Measurements from ENCODE around the gene TCF4.

GRCh38 chr18:55227771-55228170 lies 360.2 kb downstream of the TCF4 start:
- TF ChIP-seq CTCF (IDR thresholded peaks at IDR 0.05) (no peak), POLR2A (IDR thresholded peaks at IDR 0.05) (no peak), POLR2AphosphoS5 (IDR thresholded peaks at IDR 0.05) (no peak), EP300 (IDR thresholded peaks at IDR 0.05) (no peak)

Data from suprapubic skin (tissue), 4 donors.